Activated naive CD8-positive, alpha-beta T cell (primary cell): Measurements from ENCODE around the gene MYO1C.

ENCODE experiments used
- H3K27ac Mint-ChIP-seq: one replicate; pipeline ENCODE4 v1.8.0; 2021; ENCODE audit warnings: mixed read lengths
- H3K27me3 Mint-ChIP-seq: one replicate; pipeline ENCODE4 v1.8.0; 2021; ENCODE audit warnings: mixed read lengths
- H3K36me3 Mint-ChIP-seq: one replicate; pipeline ENCODE4 v1.8.0; 2021; ENCODE audit warnings: mixed read lengths
- H3K4me1 Mint-ChIP-seq: one replicate; pipeline ENCODE4 v1.8.0; 2021; ENCODE audit warnings: low read depth, mixed read lengths
- H3K4me3 Mint-ChIP-seq: one replicate; pipeline ENCODE4 v1.8.0; 2021; ENCODE audit warnings: mild to moderate bottlenecking, mixed read lengths
- H3K9me3 Mint-ChIP-seq: one replicate; pipeline ENCODE4 v1.8.0; 2021; ENCODE audit warnings: low read depth, mixed read lengths

Gene MYO1C

GRCh38 chr17:1481736-1482135, 10.8 kb downstream of the MYO1C start:
- Mint-ChIP-seq H3K9me3 (no peaks in the 10 kb centered on the region), H3K4me1 (peaks cover 4% of the 10 kb centered on the region), H3K27me3 (no peaks in the 10 kb centered on the region), H3K4me3 (no peak overlapping the region), H3K27ac (no peak overlapping the region), H3K36me3 (peaks cover 2% of the 10 kb centered on the region)

GRCh38 chr17:1480747-1481465, 11.6 kb downstream of the MYO1C start:
- no peak overlapping the region for H3K27ac Mint-ChIP-seq
- H3K36me3 Mint-ChIP-seq: peaks cover 2% of the 10 kb centered on the region
- H3K4me1 Mint-ChIP-seq: peaks cover 3% of the 10 kb centered on the region
- no peak overlapping the region for H3K4me3 Mint-ChIP-seq
- no peaks in the 10 kb centered on the region for H3K9me3 Mint-ChIP-seq
- H3K27me3 Mint-ChIP-seq: no peaks in the 10 kb centered on the region

- Mint-ChIP-seq H3K27ac (no peak overlapping the region), H3K4me3 (no peak overlapping the region), H3K36me3 (peaks cover 2% of the 10 kb centered on the region), H3K9me3 (no peaks in the 10 kb centered on the region), H3K4me1 (peaks cover 7% of the 10 kb centered on the region), H3K27me3 (no peaks in the 10 kb centered on the region)
Observed at GRCh38 chr17:1478418-1478817, 14.1 kb downstream of the MYO1C start.

- Mint-ChIP-seq H3K36me3 (no peaks in the 10 kb centered on the region), H3K4me1 (peaks cover 18% of the 10 kb centered on the region), H3K4me3 (no peak overlapping the region), H3K27ac (no peak overlapping the region), H3K9me3 (no peaks in the 10 kb centered on the region), H3K27me3 (no peaks in the 10 kb centered on the region)
Observed at GRCh38 chr17:1475321-1475854, 17.1 kb downstream of the MYO1C start.

GRCh38 chr17:1474402-1475189, 17.9 kb downstream of the MYO1C start:
- no peaks in the 10 kb centered on the region for H3K36me3 Mint-ChIP-seq
- H3K9me3 Mint-ChIP-seq: no peaks in the 10 kb centered on the region
- H3K4me3 Mint-ChIP-seq: no peak overlapping the region
- H3K27me3 Mint-ChIP-seq: no peaks in the 10 kb centered on the region
- H3K4me1 Mint-ChIP-seq: peaks cover 18% of the 10 kb centered on the region
- H3K27ac Mint-ChIP-seq: no peak overlapping the region

- H3K36me3 Mint-ChIP-seq: no peaks in the 10 kb centered on the region
- no peak overlapping the region for H3K4me3 Mint-ChIP-seq
- no peaks in the 10 kb centered on the region for H3K9me3 Mint-ChIP-seq
- no peak overlapping the region for H3K27ac Mint-ChIP-seq
- peaks cover 18% of the 10 kb centered on the region for H3K4me1 Mint-ChIP-seq
- no peaks in the 10 kb centered on the region for H3K27me3 Mint-ChIP-seq
Observed at GRCh38 chr17:1473841-1474240, 18.6 kb downstream of the MYO1C start.

- H3K27me3 Mint-ChIP-seq: no peaks in the 10 kb centered on the region
- peaks cover 18% of the 10 kb centered on the region for H3K4me1 Mint-ChIP-seq
- no peak overlapping the region for H3K27ac Mint-ChIP-seq
- no peaks in the 10 kb centered on the region for H3K36me3 Mint-ChIP-seq
- H3K4me3 Mint-ChIP-seq: no peak overlapping the region
- H3K9me3 Mint-ChIP-seq: no peaks in the 10 kb centered on the region
Observed at GRCh38 chr17:1473170-1473569, 19.3 kb downstream of the MYO1C start.

- Mint-ChIP-seq H3K36me3 (no peaks in the 10 kb centered on the region), H3K9me3 (no peaks in the 10 kb centered on the region), H3K4me1 (peaks cover 18% of the 10 kb centered on the region)
Observed at GRCh38 chr17:1471911-1472821, 20.3 kb downstream of the MYO1C start.

GRCh38 chr17:1471490-1471889, 21.0 kb downstream of the MYO1C start:
- Mint-ChIP-seq H3K27me3 (no peaks in the 10 kb centered on the region), H3K36me3 (no peaks in the 10 kb centered on the region), H3K27ac (no peak overlapping the region), H3K9me3 (no peaks in the 10 kb centered on the region), H3K4me1 (peaks cover 18% of the 10 kb centered on the region), H3K4me3 (no peak overlapping the region)

More at GRCh38 chr17:1471911-1472821, 20.3 kb downstream of the MYO1C start:
- no peak overlapping the region for H3K27ac Mint-ChIP-seq
- no peaks in the 10 kb centered on the region for H3K27me3 Mint-ChIP-seq
- H3K4me3 Mint-ChIP-seq: no peak overlapping the region

- H3K36me3 Mint-ChIP-seq: no peaks in the 10 kb centered on the region
- peaks cover 18% of the 10 kb centered on the region for H3K4me1 Mint-ChIP-seq
- H3K27me3 Mint-ChIP-seq: no peaks in the 10 kb centered on the region
- H3K27ac Mint-ChIP-seq: no peak overlapping the region
- no peaks in the 10 kb centered on the region for H3K9me3 Mint-ChIP-seq
- no peak overlapping the region for H3K4me3 Mint-ChIP-seq
Observed at GRCh38 chr17:1470755-1471462, 21.6 kb downstream of the MYO1C start.

- peaks cover 18% of the 10 kb centered on the region for H3K4me1 Mint-ChIP-seq
- no peaks in the 10 kb centered on the region for H3K9me3 Mint-ChIP-seq
- H3K36me3 Mint-ChIP-seq: no peaks in the 10 kb centered on the region
- no peaks in the 10 kb centered on the region for H3K27me3 Mint-ChIP-seq
- H3K4me3 Mint-ChIP-seq: no peak overlapping the region
- no peak overlapping the region for H3K27ac Mint-ChIP-seq
Observed at GRCh38 chr17:1470071-1470754, 22.3 kb downstream of the MYO1C start.

- H3K27me3 Mint-ChIP-seq: no peaks in the 10 kb centered on the region
- no peak overlapping the region for H3K4me3 Mint-ChIP-seq
- H3K4me1 Mint-ChIP-seq: peaks cover 18% of the 10 kb centered on the region
- no peaks in the 10 kb centered on the region for H3K36me3 Mint-ChIP-seq
- no peak overlapping the region for H3K27ac Mint-ChIP-seq
- no peaks in the 10 kb centered on the region for H3K9me3 Mint-ChIP-seq
Observed at GRCh38 chr17:1469231-1469852, 23.1 kb downstream of the MYO1C start.

GRCh38 chr17:1467898-1468492, 24.5 kb downstream of the MYO1C start:
- Mint-ChIP-seq H3K27ac (no peak overlapping the region), H3K36me3 (no peaks in the 10 kb centered on the region), H3K4me3 (no peak overlapping the region), H3K9me3 (no peaks in the 10 kb centered on the region), H3K4me1 (peaks cover 13% of the 10 kb centered on the region), H3K27me3 (no peaks in the 10 kb centered on the region)
